Astrocyte of the hippocampus (primary cell): ENCODE results near the gene MME.
"Not testable (repeated sequence)": the region's sequence is repeated elsewhere in the genome, so short reads cannot be mapped to it uniquely, and the experiment has no call there.

Source experiments
- DNase-seq: peaks from one replicate; pipeline ENCODE4 v3.0.0; 2011; ENCODE audit warnings: low read depth, low spot score

Gene MME

DNA sequence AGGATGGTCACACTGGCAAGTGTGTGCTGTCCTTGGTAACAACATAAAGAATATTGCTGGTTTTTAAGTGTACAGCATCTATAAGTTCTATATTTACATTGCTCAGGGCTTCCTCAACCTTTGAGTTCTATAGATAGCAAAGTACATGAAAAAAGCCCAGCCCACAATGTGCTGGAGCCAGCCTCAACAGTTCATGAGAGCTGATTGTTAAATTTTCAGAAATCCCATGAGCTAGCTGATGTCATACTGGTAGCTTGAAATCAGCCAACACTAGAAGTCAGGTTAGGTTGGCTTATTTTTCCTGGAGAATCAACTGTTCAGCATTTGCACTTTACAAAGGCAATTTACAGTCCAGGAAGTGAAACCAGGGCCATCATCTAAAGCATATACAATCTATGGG lies 110.6 kb downstream of the MME start:
- DNase-seq, result no peak

DNA sequence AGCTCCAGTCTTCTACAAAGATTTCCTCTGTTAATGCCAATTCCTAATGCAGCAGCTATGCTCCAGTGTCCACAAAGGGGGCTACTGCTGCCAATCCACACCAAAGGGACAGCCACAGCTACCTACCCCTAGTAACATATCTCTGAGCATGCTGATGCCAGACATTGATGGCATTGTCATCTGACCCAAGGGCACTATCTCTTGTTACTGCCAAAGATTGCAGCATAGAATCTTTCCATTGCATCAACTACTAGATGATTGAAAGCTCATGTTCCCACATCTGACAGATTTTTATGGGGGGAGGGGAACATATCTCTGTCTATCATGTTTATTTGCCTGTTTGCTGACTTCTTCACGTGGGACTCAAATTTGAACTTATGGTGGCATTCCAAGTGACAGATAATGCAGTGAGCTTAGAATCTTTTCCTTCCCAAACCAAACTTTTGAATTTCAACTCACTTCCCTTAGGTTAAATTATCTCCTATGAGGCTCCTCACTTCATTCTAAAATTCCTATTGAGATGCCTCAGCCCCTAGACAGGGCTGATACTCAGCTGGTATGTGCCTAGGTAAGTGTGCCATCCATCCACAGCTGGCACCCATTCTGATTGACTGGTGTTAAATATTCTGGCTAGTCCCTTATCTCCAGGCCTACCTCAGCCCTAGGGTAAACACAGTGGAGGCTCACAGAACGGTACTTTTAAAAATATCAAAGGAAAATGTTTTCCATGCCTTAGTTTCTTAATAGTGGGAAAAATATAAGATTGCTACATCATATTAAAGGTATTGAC lies 113.0 kb downstream of the MME start:
- no peak for DNase-seq

GRCh38 chr3:155193868-155194267 lies 113.7 kb downstream of the MME start:
- no peak for DNase-seq

DNA sequence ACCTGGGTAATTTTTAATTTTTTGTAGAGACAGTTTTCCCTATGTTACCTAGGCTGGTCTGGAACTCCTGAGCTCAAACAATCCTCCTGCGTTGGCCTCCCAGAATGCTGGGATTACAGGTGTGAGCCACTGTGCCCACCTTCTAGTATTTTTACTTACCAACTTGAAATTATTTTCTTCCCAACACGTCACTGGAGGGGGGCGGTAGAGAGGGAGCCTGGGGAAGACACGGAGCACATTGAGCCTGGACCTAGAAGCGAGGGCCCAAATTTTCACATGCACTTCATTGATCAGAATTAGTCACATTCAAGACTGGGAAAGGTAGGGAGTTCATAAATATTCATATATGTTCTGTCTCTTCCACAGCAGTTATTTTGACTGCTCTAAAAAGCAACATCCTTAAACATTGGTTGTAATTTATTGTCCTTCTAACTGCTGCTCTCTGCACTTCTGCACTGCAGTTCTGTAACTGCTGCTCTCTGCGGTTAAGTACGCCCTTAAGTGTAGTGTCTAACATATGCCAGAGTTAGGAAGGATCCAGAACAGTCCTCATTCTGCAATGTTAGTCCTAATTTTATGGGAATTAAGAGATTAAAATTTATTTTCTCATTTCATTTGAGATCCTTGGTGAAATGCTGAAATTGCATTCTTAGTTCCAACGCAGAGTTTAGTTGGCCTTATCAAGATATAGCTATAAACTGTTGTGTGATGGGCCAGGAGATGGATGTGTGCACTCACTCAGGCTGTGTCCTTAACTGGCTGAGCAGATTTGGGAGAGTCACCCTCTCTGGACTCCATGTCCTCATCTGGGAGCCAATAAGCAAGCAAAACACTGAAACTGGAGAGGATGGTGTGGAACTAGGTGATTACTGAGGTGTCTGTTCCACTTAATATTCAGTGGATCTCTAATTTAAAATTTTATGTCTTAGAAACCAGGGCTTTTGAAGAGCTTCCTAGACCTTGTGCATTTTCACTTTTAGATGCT lies 115.1 kb downstream of the MME start:
- DNase-seq, result no peak

DNA sequence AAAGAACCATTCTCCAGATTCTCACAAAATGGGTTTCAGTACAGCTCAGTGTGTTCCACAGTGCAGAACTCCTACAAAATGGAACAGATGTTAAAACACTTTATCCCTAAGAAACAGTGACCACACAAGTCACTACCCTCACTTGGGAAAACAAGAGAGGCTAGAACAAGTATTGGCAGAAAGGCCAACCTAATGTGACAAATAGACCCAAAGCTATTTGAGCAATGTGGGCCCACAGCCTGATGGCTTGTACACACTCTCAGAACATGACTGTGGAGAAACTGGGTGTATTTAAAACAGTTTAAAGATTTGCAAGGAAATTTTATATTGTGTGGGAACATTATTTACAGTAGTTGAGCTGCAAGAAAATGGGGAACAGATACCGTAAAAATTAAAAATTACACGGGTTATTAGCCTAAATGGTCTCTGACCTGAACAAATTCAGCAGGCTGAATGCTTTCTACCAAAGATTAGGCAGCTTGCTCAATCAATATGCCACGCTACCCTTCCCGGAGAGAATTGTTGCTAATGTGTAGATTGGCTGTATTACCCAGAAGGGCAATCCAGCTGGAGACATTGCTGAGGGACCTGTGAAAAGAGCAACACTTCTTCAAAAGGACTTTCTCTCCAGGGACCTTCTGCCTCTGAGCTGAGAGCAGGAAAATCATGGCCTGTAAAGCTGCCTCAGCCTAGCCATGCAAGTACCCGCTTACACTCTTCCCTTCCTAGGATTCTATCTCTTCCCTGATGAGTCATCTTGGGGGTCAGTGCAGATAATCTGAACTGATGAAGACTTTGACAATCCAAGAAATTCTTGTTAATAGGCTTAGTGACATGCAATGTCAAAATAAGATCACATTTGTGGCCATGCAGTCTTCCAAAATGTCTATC lies 116.3 kb downstream of the MME start:
- DNase-seq, result peak; percentile 11

DNA sequence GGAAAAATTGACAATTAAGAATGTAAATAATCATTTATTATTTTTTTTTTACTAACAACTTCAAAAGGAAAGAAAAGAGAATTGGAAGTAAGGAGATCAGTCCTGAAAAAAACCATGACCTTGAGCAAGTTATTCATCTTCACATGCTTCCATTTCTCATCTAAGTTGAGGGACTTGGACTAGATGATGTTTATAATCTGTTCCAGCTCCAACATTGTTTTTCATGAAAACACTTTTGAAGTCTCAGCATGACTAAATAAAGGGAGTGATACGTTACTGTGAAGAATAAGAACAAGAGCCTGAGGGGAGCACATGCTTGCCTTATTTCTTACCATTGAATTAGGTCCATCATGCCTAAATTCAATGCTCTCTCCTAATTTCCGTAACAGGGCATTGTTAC lies 117.7 kb downstream of the MME start:
- no peak for DNase-seq

- no peak for DNase-seq
Measured at GRCh38 chr3:155202626-155203025, 122.5 kb downstream of the MME start.

- no peak for DNase-seq
Measured at GRCh38 chr3:155204851-155205250, 124.7 kb downstream of the MME start.

- DNase-seq, result no peak
Measured at GRCh38 chr3:155208183-155208800, 128.2 kb downstream of the MME start.

- no peak for DNase-seq
Measured at GRCh38 chr3:155210736-155211135, 130.6 kb downstream of the MME start.

GRCh38 chr3:155211266-155211665 lies 131.1 kb downstream of the MME start:
- no peak for DNase-seq

DNA sequence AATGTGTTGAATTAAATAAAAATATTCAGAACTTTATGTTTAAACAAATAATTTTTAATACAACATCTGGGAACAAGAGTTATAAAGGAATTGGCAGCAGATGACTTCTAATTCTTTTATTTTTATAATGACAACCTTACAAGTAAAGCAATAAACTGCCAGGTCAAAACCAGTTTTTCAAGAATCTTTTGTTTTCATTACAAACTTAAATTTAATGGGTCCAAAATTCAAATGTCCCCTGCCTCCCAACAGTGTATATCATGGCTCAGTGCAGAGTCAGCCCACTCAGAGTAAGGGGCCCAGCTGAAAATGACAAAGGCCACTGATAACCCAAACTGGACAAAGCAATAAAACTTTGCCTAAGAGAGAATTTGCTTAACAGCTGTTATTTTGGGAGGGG lies 131.8 kb downstream of the MME start:
- DNase-seq, result no peak

GRCh38 chr3:155216007-155216406 lies 135.9 kb downstream of the MME start:
- DNase-seq, result not testable (repeated sequence)

GRCh38 chr3:155217591-155217990 lies 137.5 kb downstream of the MME start:
- no peak for DNase-seq

DNA sequence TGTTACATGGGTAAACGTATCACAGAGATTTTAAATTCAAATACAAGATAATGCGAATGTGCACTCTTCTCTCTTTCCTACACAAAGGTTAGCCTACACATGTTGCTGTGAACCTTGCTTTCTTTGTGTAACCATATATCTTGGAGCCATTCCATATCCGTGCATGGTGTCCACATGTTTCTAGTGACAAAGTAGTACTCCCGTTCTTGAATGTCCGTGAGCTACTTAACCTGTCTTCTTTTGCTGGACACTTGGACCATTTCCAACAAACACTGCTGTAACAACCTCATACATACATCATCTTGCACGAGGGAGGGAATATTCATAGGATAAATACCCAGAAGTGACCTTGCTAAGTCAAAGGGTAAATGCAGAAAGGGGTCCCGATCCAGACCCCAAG lies 138.3 kb downstream of the MME start:
- no peak for DNase-seq

DNA sequence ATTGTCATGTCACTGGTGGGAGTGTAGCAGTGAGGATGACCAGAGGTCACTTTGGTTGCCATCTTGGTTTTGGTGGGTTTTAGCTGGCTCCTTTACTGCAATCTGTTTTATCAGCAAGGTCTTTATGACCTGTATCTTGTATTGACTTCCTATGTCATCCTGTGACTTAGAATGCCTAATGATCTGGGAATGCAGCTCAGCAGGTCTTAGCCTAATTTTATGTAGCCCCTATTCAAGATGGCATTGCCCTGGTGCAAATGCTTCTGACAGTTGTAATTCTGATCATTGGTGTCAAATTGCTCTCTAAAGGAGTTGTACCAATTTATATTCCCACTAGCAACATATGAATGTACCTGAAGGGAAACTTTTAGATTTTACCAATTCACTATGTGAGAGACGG lies 139.0 kb downstream of the MME start:
- DNase-seq, result no peak

- no peak for DNase-seq
Measured at GRCh38 chr3:155225417-155225816, 145.3 kb downstream of the MME start.

GRCh38 chr3:155227141-155227540 lies 147.0 kb downstream of the MME start:
- DNase-seq, result no peak

- no peak for DNase-seq
Measured at GRCh38 chr3:155228676-155229075, 148.6 kb downstream of the MME start.

DNA sequence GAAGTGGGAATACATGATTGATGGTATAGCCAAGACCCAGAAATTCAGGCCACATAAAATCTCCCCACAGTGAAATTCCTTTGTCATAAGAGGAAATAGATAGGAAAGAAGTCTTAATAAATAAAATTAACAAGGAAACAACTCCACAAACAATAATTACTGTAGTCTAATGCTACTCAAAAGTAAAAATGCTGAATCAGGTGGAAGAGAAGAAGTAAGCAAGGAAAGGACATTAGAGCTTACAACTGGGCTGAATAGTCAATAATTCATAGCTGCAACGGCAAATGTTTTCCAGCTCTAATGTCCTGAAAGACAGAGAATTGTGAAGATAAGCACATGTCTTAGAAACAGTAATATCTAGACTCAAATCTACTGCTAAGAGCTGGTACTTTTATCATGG lies 149.0 kb downstream of the MME start:
- DNase-seq, result no peak

DNA sequence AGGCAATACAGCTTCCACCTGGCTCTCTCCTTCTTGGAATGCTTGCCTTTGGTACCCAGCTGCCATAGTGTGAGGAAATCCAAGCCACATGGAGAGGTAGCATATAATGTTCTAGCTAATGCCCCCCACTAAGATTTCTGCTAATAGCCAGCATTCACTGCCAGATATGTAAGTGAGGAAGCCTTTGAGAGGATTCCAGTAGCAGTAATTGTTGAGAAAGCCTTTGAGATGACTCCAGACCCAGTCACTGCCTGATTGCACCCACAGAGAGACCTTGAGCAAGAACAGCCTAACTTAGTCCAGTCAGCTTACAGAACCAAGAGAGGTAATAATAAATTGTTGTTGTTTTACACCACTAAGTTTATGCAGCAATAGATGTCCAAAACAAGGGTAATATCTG lies 150.3 kb downstream of the MME start:
- DNase-seq, result peak; percentile 18
